ENCODE measurements around the gene MYEOV. TPM values are rescaled to one million over a fixed set of nuclear protein-coding genes. Genes with fewer than 3 reads are reported as not detected.

Gene MYEOV
- total and polyA plus RNA-seq, 4 donors, result 0.79 to 0.90 TPM; not detected in 2

DNA sequence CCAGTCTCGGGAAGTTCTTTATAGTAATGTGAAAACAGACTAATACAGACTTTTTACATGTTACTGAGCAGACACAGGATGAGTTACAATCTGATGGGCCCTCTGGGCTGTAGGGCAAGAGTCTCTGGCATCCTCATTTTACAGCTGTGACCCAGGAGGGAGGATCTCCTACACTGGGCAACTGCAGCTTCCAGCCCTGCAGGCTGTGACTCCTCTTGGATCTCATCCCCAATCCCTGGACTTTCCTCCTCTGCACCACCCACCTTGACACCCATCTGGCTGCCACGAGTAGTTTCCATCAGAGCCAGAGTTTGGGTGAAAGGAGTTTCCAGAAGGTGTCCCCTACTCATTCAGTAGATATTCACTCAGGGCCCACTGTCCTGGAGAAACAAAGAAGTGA lies 48.9 kb upstream of the MYEOV start:
- 83% methylated on average over 2 of the region's 2 CpGs for WGBS
- H3K4me3 ChIP-seq (ENCODE audit: low read depth in 1 of 3, low read length in 3 of 3), result no peak overlapping the region
- H3K36me3 ChIP-seq (ENCODE audit: control insufficient read depth in 4 of 4, insufficient read depth in 3 of 4, low read depth in 1 of 4, low read length in 3 of 4), result no peaks in the 10 kb centered on the region
- H3K4me1 ChIP-seq (ENCODE audit: control insufficient read depth in 4 of 4, insufficient read depth in 4 of 4, low read length in 3 of 4), result no peaks in the 10 kb centered on the region
- no peak for DNase-seq (ENCODE audit: low spot score)
- TF ChIP-seq FOXA1 (IDR thresholded peaks at IDR 0.05) (no peak), EGR1 (IDR thresholded peaks at IDR 0.05; ENCODE audit: low read depth in 2 of 2) (no peak)
- TF ChIP-seq, protein P1, sequence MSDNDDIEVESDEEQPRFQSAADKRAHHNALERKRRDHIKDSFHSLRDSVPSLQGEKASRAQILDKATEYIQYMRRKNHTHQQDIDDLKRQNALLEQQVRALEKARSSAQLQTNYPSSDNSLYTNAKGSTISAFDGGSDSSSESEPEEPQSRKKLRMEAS (IDR thresholded peaks at IDR 0.05), result no peak
- H3K9me3 ChIP-seq (ENCODE audit: control insufficient read depth in 4 of 4, low read length in 3 of 4), result no peaks in the 10 kb centered on the region
- H3K9ac ChIP-seq (ENCODE audit: low read depth in 1 of 2, low read length in 2 of 2), result no peak overlapping the region
- H3K27ac ChIP-seq (ENCODE audit: low read depth in 1 of 2, low read length in 2 of 2), result no peak overlapping the region
- no peaks in the 10 kb centered on the region for H3K27me3 ChIP-seq (ENCODE audit: control insufficient read depth in 4 of 4, insufficient read depth in 4 of 4, low read length in 3 of 4)

DNA sequence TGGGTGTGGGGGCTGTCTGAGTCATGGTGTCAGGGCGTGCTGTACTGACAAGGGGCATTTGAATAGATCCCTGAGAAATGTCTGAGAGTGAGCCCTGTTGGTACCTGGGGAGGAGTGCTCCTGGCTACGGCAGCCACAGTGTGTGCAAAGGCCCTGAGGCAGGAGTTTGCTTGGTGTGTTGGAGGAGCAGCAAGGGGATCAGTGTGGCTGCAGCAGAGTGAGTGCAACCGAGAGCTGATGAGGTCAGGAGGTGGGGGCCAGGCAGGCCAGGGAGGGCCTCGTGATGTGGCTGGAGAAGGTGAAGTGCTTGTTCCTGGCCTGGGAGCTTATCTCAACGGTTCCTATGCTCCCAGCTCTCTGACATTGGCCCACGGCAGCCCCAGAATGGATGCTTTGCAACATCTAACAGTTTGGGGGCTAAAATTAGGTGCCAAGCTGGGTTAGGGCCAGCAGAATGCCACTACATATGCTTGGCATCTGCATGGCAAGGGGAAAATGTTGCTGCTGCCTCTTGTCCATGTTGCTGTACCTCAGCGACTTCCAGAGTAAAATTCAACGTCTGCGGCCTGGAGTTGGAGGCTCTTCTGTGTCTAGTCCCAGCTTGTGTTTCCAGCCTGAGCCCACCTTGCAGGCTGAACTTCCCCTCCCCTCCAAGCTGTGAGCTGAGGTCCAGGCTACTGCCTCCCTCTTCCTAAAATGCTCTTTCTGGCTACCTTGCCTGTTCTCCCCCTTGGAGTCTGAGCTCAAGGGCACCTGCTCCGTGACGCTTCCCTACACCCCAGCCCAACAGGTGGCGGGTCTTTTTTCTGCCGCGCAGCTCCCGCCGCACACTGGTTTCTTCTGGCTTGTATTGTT lies 48.2 kb upstream of the MYEOV start:
- DNase-seq (ENCODE audit: low spot score), result no peak
- no peak overlapping the region for H3K4me3 ChIP-seq (ENCODE audit: low read depth in 1 of 3, low read length in 3 of 3)
- TF ChIP-seq FOXA2 (IDR thresholded peaks at IDR 0.05) (no peak), NR2F2 (IDR thresholded peaks at IDR 0.05) (no peak), RXRA (IDR thresholded peaks at IDR 0.05) (no peak), TAF1 (conservative IDR thresholded peaks at IDR 0.05) (no peak), GABPA (IDR thresholded peaks at IDR 0.05 in 1 of 2, conservative IDR thresholded peaks at IDR 0.05 in 1 of 2) (no peak), HNF4A (conservative IDR thresholded peaks at IDR 0.05) (no peak), RAD21 (IDR thresholded peaks at IDR 0.05) (no peak), EGR1 (IDR thresholded peaks at IDR 0.05; ENCODE audit: low read depth in 2 of 2) (no peak), HNF4G (IDR thresholded peaks at IDR 0.05) (no peak), JUND (IDR thresholded peaks at IDR 0.05) (no peak), YY1 (IDR thresholded peaks at IDR 0.05) (no peak), SP1 (IDR thresholded peaks at IDR 0.05) (no peak), FOXA1 (IDR thresholded peaks at IDR 0.05) (no peak)
- TF ChIP-seq, protein P2, sequence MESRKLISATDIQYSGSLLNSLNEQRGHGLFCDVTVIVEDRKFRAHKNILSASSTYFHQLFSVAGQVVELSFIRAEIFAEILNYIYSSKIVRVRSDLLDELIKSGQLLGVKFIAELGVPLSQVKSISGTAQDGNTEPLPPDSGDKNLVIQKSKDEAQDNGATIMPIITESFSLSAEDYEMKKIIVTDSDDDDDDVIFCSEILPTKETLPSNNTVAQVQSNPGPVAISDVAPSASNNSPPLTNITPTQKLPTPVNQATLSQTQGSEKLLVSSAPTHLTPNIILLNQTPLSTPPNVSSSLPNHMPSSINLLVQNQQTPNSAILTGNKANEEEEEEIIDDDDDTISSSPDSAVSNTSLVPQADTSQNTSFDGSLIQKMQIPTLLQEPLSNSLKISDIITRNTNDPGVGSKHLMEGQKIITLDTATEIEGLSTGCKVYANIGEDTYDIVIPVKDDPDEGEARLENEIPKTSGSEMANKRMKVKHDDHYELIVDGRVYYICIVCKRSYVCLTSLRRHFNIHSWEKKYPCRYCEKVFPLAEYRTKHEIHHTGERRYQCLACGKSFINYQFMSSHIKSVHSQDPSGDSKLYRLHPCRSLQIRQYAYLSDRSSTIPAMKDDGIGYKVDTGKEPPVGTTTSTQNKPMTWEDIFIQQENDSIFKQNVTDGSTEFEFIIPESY (IDR thresholded peaks at IDR 0.05), result no peak
- TF ChIP-seq, protein P3, sequence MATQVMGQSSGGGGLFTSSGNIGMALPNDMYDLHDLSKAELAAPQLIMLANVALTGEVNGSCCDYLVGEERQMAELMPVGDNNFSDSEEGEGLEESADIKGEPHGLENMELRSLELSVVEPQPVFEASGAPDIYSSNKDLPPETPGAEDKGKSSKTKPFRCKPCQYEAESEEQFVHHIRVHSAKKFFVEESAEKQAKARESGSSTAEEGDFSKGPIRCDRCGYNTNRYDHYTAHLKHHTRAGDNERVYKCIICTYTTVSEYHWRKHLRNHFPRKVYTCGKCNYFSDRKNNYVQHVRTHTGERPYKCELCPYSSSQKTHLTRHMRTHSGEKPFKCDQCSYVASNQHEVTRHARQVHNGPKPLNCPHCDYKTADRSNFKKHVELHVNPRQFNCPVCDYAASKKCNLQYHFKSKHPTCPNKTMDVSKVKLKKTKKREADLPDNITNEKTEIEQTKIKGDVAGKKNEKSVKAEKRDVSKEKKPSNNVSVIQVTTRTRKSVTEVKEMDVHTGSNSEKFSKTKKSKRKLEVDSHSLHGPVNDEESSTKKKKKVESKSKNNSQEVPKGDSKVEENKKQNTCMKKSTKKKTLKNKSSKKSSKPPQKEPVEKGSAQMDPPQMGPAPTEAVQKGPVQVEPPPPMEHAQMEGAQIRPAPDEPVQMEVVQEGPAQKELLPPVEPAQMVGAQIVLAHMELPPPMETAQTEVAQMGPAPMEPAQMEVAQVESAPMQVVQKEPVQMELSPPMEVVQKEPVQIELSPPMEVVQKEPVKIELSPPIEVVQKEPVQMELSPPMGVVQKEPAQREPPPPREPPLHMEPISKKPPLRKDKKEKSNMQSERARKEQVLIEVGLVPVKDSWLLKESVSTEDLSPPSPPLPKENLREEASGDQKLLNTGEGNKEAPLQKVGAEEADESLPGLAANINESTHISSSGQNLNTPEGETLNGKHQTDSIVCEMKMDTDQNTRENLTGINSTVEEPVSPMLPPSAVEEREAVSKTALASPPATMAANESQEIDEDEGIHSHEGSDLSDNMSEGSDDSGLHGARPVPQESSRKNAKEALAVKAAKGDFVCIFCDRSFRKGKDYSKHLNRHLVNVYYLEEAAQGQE (IDR thresholded peaks at IDR 0.05), result no peak
- TF ChIP-seq, protein P4, sequence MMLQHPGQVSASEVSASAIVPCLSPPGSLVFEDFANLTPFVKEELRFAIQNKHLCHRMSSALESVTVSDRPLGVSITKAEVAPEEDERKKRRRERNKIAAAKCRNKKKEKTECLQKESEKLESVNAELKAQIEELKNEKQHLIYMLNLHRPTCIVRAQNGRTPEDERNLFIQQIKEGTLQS (IDR thresholded peaks at IDR 0.05), result no peak
- TF ChIP-seq, protein P5, sequence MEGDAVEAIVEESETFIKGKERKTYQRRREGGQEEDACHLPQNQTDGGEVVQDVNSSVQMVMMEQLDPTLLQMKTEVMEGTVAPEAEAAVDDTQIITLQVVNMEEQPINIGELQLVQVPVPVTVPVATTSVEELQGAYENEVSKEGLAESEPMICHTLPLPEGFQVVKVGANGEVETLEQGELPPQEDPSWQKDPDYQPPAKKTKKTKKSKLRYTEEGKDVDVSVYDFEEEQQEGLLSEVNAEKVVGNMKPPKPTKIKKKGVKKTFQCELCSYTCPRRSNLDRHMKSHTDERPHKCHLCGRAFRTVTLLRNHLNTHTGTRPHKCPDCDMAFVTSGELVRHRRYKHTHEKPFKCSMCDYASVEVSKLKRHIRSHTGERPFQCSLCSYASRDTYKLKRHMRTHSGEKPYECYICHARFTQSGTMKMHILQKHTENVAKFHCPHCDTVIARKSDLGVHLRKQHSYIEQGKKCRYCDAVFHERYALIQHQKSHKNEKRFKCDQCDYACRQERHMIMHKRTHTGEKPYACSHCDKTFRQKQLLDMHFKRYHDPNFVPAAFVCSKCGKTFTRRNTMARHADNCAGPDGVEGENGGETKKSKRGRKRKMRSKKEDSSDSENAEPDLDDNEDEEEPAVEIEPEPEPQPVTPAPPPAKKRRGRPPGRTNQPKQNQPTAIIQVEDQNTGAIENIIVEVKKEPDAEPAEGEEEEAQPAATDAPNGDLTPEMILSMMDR (IDR thresholded peaks at IDR 0.05; ENCODE audit: low read depth, low read length, missing input control), result no peak
- H3K4me1 ChIP-seq (ENCODE audit: control insufficient read depth in 4 of 4, insufficient read depth in 4 of 4, low read length in 3 of 4), result no peaks in the 10 kb centered on the region
- no peaks in the 10 kb centered on the region for H3K9me3 ChIP-seq (ENCODE audit: control insufficient read depth in 4 of 4, low read length in 3 of 4)
- H3K27ac ChIP-seq (ENCODE audit: low read depth in 1 of 2, low read length in 2 of 2), result no peak overlapping the region
- 92% methylated on average over 16 of the region's 16 CpGs for WGBS
- no peaks in the 10 kb centered on the region for H3K36me3 ChIP-seq (ENCODE audit: control insufficient read depth in 4 of 4, insufficient read depth in 3 of 4, low read depth in 1 of 4, low read length in 3 of 4)
- H3K27me3 ChIP-seq (ENCODE audit: control insufficient read depth in 4 of 4, insufficient read depth in 4 of 4, low read length in 3 of 4), result no peaks in the 10 kb centered on the region
- no peak overlapping the region for H3K9ac ChIP-seq (ENCODE audit: low read depth in 1 of 2, low read length in 2 of 2)
